ENCODE measurements around the gene RCN1. TPM values are rescaled to one million over a fixed set of nuclear protein-coding genes. Genes with fewer than 3 reads are reported as not detected.

The RCN1 gene
- total RNA-seq, 1 experiment from 2014 or later, result 186 TPM

- intact Hi-C loops (cut with micrococcal nuclease; ENCODE audit: unreplicated experiment), result no loop called here
- H3K4me1 Mint-ChIP-seq (ENCODE audit: low read depth, unreplicated experiment), result peaks cover 8% of the 10 kb centered on the region
Observed at GRCh38 chr11:32141745-32142546, 51.1 kb downstream of the RCN1 start.

GRCh38 chr11:32143378-32143777 lies 52.5 kb downstream of the RCN1 start:
- intact Hi-C loops (cut with micrococcal nuclease; ENCODE audit: unreplicated experiment), result no loop called here
- H3K27ac Mint-ChIP-seq (ENCODE audit: unreplicated experiment), result no peak overlapping the region
- H3K36me3 Mint-ChIP-seq (ENCODE audit: insufficient read depth, unreplicated experiment), result no peaks in the 10 kb centered on the region
- DNase-seq, result no peak
- CTCF ChIA-PET, result no interaction called here
- H3K4me3 Mint-ChIP-seq (ENCODE audit: low read depth, unreplicated experiment), result no peak overlapping the region
- no TSS peak for BruUV-seq (replicated peaks)
- peaks cover 76% of the 10 kb centered on the region for H3K27me3 Mint-ChIP-seq (ENCODE audit: unreplicated experiment)
- H3K9me3 Mint-ChIP-seq (ENCODE audit: low read depth, unreplicated experiment), result peaks cover 3% of the 10 kb centered on the region
- H3K4me1 Mint-ChIP-seq (ENCODE audit: low read depth, unreplicated experiment), result no peaks in the 10 kb centered on the region
- TF ChIP-seq CTCF (IDR thresholded peaks at IDR 0.05; ENCODE audit: unreplicated experiment), result no peak

More at GRCh38 chr11:32141745-32142546, 51.1 kb downstream of the RCN1 start:
- Mint-ChIP-seq H3K9me3 (ENCODE audit: low read depth, unreplicated experiment) (peaks cover 5% of the 10 kb centered on the region), H3K36me3 (ENCODE audit: insufficient read depth, unreplicated experiment) (no peaks in the 10 kb centered on the region), H3K27me3 (ENCODE audit: unreplicated experiment) (peaks cover 61% of the 10 kb centered on the region), H3K4me3 (ENCODE audit: low read depth, unreplicated experiment) (no peak overlapping the region), H3K27ac (ENCODE audit: unreplicated experiment) (no peak overlapping the region)
- no peak for DNase-seq
- no TSS peak for BruUV-seq (replicated peaks)
- no peak for TF ChIP-seq CTCF (IDR thresholded peaks at IDR 0.05; ENCODE audit: unreplicated experiment)
- CTCF ChIA-PET, result no interaction called here

- no TSS peak for BruUV-seq (replicated peaks)
Observed at GRCh38 chr11:32145282-32145681, 54.4 kb downstream of the RCN1 start.

GRCh38 chr11:32148895-32149294 lies 58.0 kb downstream of the RCN1 start:
- no TSS peak for BruUV-seq (replicated peaks)
- H3K27me3 Mint-ChIP-seq (ENCODE audit: unreplicated experiment), result peaks cover 100% of the 10 kb centered on the region
- H3K36me3 Mint-ChIP-seq (ENCODE audit: insufficient read depth, unreplicated experiment), result no peaks in the 10 kb centered on the region
- DNase-seq, result no peak
- TF ChIP-seq CTCF (IDR thresholded peaks at IDR 0.05; ENCODE audit: unreplicated experiment), result no peak
- CTCF ChIA-PET, result no interaction called here
- H3K4me1 Mint-ChIP-seq (ENCODE audit: low read depth, unreplicated experiment), result no peaks in the 10 kb centered on the region
- H3K4me3 Mint-ChIP-seq (ENCODE audit: low read depth, unreplicated experiment), result no peak overlapping the region
- no peaks in the 10 kb centered on the region for H3K9me3 Mint-ChIP-seq (ENCODE audit: low read depth, unreplicated experiment)
- intact Hi-C loops (cut with micrococcal nuclease; ENCODE audit: unreplicated experiment), result no loop called here
- no peak overlapping the region for H3K27ac Mint-ChIP-seq (ENCODE audit: unreplicated experiment)

More at GRCh38 chr11:32145282-32145681, 54.4 kb downstream of the RCN1 start:
- CTCF ChIA-PET, result no interaction called here
- Mint-ChIP-seq H3K4me1 (ENCODE audit: low read depth, unreplicated experiment) (no peaks in the 10 kb centered on the region), H3K27ac (ENCODE audit: unreplicated experiment) (no peak overlapping the region), H3K4me3 (ENCODE audit: low read depth, unreplicated experiment) (no peak overlapping the region), H3K36me3 (ENCODE audit: insufficient read depth, unreplicated experiment) (no peaks in the 10 kb centered on the region), H3K27me3 (ENCODE audit: unreplicated experiment) (peaks cover 86% of the 10 kb centered on the region), H3K9me3 (ENCODE audit: low read depth, unreplicated experiment) (peaks cover 3% of the 10 kb centered on the region)
- no peak for TF ChIP-seq CTCF (IDR thresholded peaks at IDR 0.05; ENCODE audit: unreplicated experiment)
- DNase-seq, result no peak
- intact Hi-C loops (cut with micrococcal nuclease; ENCODE audit: unreplicated experiment), result no loop called here

Measured in Calu3 (cell line).